Upper lobe of right lung (tissue), 1 donor: ENCODE measurements around the gene TOM1L2. TPM values are rescaled to one million over a fixed set of nuclear protein-coding genes. Genes with fewer than 3 reads are reported as not detected.
A peak's percentile ranks its signal among the peaks of the same experiment; 100 is the strongest.

Experiments used
- ATAC-seq: fragments of 200-7000 bp; cut with Tn5 transposase; one replicate; pipeline ENCODE4 v1.9.1; 2020; ENCODE audit warnings: mild to moderate bottlenecking, moderate library complexity
- DNase-seq: peaks from one replicate; pipeline ENCODE4 v3.0.0-alpha.2; 2020
- H3K27ac ChIP-seq: fragments of 200-600 bp; one replicate; pipeline ENCODE4 v1.8.0; 2022
- H3K27me3 ChIP-seq: fragments of 200-600 bp; one replicate; pipeline ENCODE4 v1.8.0; 2022; ENCODE audit warnings: mild to moderate bottlenecking
- H3K36me3 ChIP-seq: fragments of 200-600 bp; one replicate; pipeline ENCODE4 v1.8.0; 2022
- H3K4me1 ChIP-seq: fragments of 200-600 bp; one replicate; pipeline ENCODE4 v1.8.0; 2022
- H3K4me3 ChIP-seq: fragments of 200-600 bp; one replicate; pipeline ENCODE4 v1.8.0; 2022; ENCODE audit warnings: mild to moderate bottlenecking
- H3K9me3 ChIP-seq: fragments of 200-600 bp; one replicate; pipeline ENCODE4 v1.8.0; 2022
- intact Hi-C: fragments of 100-400 bp; cut with DNase I; formaldehyde crosslinking; loops from one replicate; pipeline ENCODE4 v1.11.0; 2022
- total RNA-seq: library from RNA; stranded (reverse); fragmentation: NEBNext Ultra II Directional; extraction: Animal tissue kit (Norgen Biotek cat#: 25700); gene quantifications from one replicate; pipeline ENCODE4 v1.2.1, GENCODE V29; 2021
- TF ChIP-seq, protein P1 (sequence below): fragments of 200-600 bp; IDR thresholded peaks from one replicate; pipeline ENCODE4 v1.8.0; 2022; ENCODE audit warnings: antibody characterized with exemption
- donor health status: DM: no; HTN: yes; CAD: no; lungs with severe emphysema.

TOM1L2 gene
- total RNA-seq, 1 donor from 2014 or later: 76.7 TPM

DNA sequence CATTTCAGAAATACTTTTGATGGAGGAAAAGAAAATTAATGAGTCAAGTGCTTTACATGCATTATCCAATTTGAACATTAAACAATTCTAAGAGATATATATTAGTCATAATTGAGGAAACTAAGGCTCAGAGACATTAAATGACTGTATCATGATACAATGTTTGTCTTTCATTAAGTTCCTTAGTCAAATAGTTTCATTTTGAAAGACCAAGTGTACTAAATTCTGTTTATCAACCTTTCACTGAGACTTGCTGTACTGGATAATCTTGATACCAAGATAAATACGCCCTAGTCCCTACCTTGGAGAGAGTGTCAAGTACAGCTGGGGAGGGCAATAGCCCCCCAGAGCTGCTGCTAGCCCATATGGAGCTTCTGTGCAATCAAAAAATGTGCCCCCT lies 24.2 kb downstream of the TOM1L2 start:
- DNase-seq (no peak), ATAC-seq (no peak)
- no peak overlapping the region for H3K4me3 ChIP-seq
- intact Hi-C loops: no loop called here
- TF ChIP-seq, protein P1, sequence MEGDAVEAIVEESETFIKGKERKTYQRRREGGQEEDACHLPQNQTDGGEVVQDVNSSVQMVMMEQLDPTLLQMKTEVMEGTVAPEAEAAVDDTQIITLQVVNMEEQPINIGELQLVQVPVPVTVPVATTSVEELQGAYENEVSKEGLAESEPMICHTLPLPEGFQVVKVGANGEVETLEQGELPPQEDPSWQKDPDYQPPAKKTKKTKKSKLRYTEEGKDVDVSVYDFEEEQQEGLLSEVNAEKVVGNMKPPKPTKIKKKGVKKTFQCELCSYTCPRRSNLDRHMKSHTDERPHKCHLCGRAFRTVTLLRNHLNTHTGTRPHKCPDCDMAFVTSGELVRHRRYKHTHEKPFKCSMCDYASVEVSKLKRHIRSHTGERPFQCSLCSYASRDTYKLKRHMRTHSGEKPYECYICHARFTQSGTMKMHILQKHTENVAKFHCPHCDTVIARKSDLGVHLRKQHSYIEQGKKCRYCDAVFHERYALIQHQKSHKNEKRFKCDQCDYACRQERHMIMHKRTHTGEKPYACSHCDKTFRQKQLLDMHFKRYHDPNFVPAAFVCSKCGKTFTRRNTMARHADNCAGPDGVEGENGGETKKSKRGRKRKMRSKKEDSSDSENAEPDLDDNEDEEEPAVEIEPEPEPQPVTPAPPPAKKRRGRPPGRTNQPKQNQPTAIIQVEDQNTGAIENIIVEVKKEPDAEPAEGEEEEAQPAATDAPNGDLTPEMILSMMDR: no peak
- no peaks in the 10 kb centered on the region for H3K36me3 ChIP-seq
- no peaks in the 10 kb centered on the region for H3K27me3 ChIP-seq
- no peak overlapping the region for H3K27ac ChIP-seq
- no peaks in the 10 kb centered on the region for H3K9me3 ChIP-seq
- H3K4me1 ChIP-seq: peaks cover 10% of the 10 kb centered on the region

DNA sequence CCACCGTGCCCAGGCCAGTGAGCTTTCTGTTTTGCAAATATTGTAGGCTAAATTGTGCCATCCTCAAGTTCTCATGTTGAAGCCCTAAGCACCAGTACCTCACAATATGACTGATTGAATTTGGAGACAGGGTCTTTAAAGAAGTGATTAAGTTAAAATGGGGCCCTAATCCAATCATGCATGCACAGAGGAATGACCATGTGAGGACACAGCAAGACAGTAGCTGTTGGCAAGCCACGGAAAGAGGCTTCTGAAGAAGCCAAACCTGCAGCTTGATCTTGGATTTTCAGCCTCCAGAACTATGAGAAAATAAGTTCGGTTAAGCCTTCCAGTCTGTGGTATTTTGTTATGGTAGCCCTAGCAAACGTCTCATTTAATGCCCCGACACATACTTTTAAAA lies 24.9 kb downstream of the TOM1L2 start:
- peaks cover 16% of the 10 kb centered on the region for H3K4me1 ChIP-seq
- no peak for DNase-seq
- intact Hi-C loops: no loop called here

DNA sequence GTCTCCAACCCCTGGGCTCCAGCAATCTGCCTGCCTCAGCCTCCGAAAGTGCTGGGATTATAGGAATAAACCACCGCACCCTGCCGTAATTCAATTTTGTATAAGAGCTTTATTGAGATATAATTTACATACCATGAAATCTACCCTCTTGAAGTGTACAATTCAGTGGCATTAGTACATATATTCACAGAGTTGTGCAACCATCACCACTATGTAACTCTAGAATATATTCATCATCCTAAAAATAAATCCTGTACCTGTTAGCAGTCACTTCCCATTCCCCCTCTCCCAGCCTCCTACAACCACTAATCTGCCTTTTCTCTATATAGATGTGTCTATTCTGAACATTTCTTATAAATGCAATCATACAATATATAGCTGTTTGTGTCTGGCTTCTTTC lies 26.1 kb downstream of the TOM1L2 start:
- no peak for ATAC-seq
- Histone ChIP-seq H3K4me3 (no peak overlapping the region), H3K4me1 (peaks cover 27% of the 10 kb centered on the region), H3K27me3 (no peaks in the 10 kb centered on the region), H3K27ac (no peak overlapping the region), H3K9me3 (no peaks in the 10 kb centered on the region), H3K36me3 (no peaks in the 10 kb centered on the region)
- DNase-seq: no peak
- TF ChIP-seq, protein P1: no peak
- intact Hi-C loops: no loop called here

More for the DNA sequence above, 24.9 kb downstream of the TOM1L2 start:
- no peaks in the 10 kb centered on the region for H3K9me3 ChIP-seq
- no peaks in the 10 kb centered on the region for H3K27me3 ChIP-seq
- no peak for ATAC-seq
- H3K4me3 ChIP-seq: no peak overlapping the region
- no peaks in the 10 kb centered on the region for H3K36me3 ChIP-seq
- TF ChIP-seq, protein P1: no peak
- H3K27ac ChIP-seq: no peak overlapping the region

DNA sequence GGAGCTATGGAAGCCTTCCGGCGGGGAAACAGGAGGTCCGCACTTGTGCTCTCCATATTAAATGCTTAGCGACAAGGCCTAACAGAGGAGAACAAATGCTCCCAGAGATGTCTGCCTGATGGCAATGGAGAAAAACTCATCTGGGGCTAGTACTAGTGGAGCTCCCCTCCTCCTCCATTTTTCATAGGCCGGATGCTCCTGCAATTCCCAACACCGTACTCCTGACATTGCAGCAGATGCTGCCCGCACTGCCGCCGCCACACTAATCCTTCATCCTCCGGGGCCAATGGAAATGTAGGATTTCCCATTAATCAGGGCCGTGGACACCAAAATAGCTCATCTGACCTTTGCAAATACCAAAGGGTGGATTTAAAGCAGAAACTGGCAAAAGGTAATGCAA lies 27.5 kb downstream of the TOM1L2 start:
- TF ChIP-seq, protein P1: no peak
- Histone ChIP-seq H3K27me3 (no peaks in the 10 kb centered on the region), H3K4me1 (peaks cover 37% of the 10 kb centered on the region), H3K4me3 (no peak overlapping the region), H3K9me3 (no peaks in the 10 kb centered on the region), H3K27ac (no peak overlapping the region), H3K36me3 (no peaks in the 10 kb centered on the region)
- intact Hi-C loops: no loop called here
- DNase-seq (no peak), ATAC-seq (no peak)

DNA sequence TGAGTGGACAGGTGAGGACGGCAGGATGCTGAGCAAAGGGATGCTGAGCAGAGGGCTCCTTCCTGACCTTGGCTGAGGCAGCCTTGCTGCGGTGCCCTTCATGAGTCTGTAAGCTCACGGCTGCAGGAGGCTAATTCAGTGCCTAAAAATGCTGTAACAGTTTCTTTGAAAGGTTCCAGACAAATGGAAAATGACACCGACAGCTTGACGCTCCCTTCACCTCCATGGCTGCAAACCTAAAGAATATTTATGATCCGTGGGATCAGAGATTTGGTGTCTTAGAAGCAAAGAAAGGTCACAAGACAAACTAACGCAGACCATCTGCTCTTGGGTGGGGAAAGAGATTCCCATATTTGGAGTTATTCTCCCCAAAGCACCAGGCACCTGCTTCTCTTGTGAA lies 28.0 kb downstream of the TOM1L2 start:
- ATAC-seq (no peak), DNase-seq (no peak)
- H3K27me3 ChIP-seq: no peaks in the 10 kb centered on the region
- H3K4me1 ChIP-seq: peaks cover 37% of the 10 kb centered on the region
- intact Hi-C loops: no loop called here
- TF ChIP-seq, protein P1: no peak
- peak overlapping the region; percentile 72 for H3K27ac ChIP-seq
- no peaks in the 10 kb centered on the region for H3K9me3 ChIP-seq
- no peaks in the 10 kb centered on the region for H3K36me3 ChIP-seq
- no peak overlapping the region for H3K4me3 ChIP-seq

DNA sequence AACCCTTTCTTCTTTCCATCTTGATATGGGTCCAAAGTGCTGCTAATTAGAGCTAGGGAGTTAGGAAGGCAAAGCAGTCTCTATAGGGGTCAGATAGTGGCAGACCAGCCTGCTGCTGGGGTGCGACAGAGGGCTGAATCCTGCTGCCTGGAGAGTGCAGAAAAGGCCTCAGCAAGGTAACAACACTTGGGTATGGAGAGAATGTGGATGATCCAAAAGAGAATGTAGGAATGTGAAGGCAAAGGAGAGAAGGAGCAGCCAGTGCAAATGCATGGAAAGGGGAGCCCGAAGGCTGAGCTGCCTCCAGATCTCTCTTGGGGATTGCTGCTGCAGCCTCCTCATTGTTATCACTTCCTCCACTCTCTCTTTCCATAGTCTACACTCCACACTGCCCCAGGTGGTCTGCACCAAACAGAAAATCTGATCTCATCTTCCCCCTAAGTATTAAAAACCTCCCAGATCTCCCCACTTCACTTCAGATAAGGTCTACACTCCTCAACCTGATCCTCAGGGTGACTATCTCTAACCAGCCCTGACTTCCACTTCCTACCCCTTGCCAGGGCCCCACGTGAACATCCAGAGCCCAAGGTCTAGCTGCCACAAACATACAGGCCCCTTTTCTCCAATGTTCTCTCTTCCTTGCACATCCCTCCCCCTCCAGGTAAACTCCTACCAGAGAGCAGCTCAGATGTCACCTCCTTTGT lies 28.8 kb downstream of the TOM1L2 start:
- TF ChIP-seq, protein P1: no peak
- intact Hi-C loops: no loop called here
- Histone ChIP-seq H3K4me1 (peaks cover 37% of the 10 kb centered on the region), H3K36me3 (no peaks in the 10 kb centered on the region), H3K27ac (peak overlapping the region; percentile 72), H3K27me3 (no peaks in the 10 kb centered on the region), H3K9me3 (no peaks in the 10 kb centered on the region), H3K4me3 (no peak overlapping the region)
- ATAC-seq: peak; percentile 33
- DNase-seq: no peak
